Tibial nerve (tissue), 4 donors: ENCODE data around the gene ALG12.

Source experiments
- CTCF ChIP-seq, 5 experiments: fragments of 200-600 bp in 3 of 5; fragments of 450-650 bp in 2 of 5; sonication (generic) in 3 of 5; IDR thresholded peaks; one replicate each; pipeline ENCODE4 v1.5.1; 2016 to 2019; ENCODE audit warnings: antibody characterized with exemption in 5 of 5, mild to moderate bottlenecking in 3 of 5, moderate library complexity in 2 of 5
- EP300 ChIP-seq, 2 donors: sonication (generic); formaldehyde crosslinking; IDR thresholded peaks; one replicate each; pipeline ENCODE4 v1.6.1; 2017; ENCODE audit warnings: antibody characterized with exemption in 2 of 2, mild to moderate bottlenecking in 1 of 2

- TF ChIP-seq CTCF (IDR thresholded peaks at IDR 0.05) (no peak), EP300 (IDR thresholded peaks at IDR 0.05) (no peak)
Measured at GRCh38 chr22:49872347-49872746, 45.9 kb downstream of the ALG12 start.
